Measurements from ENCODE around the gene UNC13A.

Gene UNC13A

DNA sequence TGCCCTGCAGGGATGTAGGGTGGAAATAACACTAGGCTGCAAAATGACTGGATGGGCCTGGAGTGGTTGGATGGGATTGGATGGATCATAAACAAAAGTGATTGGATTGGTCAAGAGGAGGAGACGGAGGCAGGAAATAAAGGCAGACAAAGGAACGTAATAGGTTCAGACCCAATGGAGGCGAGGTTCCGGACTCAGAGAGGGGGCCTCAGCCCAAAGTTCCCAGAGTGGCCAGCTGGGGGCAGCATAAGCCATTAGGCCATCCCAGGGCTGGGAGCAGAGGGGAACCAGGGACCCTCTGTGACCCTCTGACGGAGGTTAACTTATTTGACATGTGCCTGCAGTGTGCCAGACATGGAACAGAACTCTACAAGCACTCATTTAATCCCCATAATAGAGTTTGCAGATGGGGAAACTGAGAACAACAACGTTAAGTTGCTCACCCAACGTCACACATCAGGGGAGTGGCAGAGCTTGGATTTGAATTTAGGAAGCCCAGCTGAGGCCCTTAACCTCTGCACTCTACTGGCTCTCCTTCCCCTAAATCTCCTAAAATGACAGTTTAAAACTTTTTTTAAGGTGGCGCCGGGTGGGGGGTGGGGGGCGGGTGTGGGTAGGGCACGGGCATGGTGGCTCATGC is 15.8 kb upstream of the UNC13A start:
- no peak for TF ChIP-seq ZFX (IDR thresholded peaks at IDR 0.05; ENCODE audit: borderline replicate concordance)
- TF ChIP-seq, protein P1, sequence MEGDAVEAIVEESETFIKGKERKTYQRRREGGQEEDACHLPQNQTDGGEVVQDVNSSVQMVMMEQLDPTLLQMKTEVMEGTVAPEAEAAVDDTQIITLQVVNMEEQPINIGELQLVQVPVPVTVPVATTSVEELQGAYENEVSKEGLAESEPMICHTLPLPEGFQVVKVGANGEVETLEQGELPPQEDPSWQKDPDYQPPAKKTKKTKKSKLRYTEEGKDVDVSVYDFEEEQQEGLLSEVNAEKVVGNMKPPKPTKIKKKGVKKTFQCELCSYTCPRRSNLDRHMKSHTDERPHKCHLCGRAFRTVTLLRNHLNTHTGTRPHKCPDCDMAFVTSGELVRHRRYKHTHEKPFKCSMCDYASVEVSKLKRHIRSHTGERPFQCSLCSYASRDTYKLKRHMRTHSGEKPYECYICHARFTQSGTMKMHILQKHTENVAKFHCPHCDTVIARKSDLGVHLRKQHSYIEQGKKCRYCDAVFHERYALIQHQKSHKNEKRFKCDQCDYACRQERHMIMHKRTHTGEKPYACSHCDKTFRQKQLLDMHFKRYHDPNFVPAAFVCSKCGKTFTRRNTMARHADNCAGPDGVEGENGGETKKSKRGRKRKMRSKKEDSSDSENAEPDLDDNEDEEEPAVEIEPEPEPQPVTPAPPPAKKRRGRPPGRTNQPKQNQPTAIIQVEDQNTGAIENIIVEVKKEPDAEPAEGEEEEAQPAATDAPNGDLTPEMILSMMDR (IDR thresholded peaks at IDR 0.05), result peak; percentile 81
- H3K27ac ChIP-seq, result no peak overlapping the region

DNA sequence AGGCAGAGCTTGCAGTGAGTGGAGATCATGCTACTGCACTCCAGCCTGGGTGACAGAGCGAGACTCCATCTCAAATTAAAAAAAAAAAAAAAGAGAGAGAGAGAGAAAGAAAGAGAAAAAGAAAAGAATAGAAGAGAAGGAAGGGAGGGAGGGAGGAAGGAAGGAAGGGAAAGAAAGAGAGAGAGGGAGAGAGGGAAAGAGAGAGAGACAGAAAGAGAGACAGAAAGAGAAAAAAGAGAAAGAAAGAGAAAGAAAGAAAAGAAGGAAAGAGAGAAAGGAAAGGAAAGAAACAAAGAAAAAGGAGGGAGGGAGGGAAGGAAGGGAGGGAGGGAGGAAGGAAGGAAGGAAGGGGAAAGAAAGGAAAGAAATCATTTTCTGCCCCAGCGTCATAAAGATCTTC is 7.0 kb upstream of the UNC13A start:
- no peak overlapping the region for H3K27ac ChIP-seq
- TF ChIP-seq, protein P1 (IDR thresholded peaks at IDR 0.05), result no peak
- TF ChIP-seq ZFX (IDR thresholded peaks at IDR 0.05; ENCODE audit: borderline replicate concordance), result no peak

- TF ChIP-seq, protein P1 (IDR thresholded peaks at IDR 0.05), result no peak
- TF ChIP-seq ZFX (IDR thresholded peaks at IDR 0.05; ENCODE audit: borderline replicate concordance), result no peak
- H3K27ac ChIP-seq, result no peak overlapping the region
Observed at GRCh38 chr19:17692566-17692965, 4.4 kb upstream of the UNC13A start.

DNA sequence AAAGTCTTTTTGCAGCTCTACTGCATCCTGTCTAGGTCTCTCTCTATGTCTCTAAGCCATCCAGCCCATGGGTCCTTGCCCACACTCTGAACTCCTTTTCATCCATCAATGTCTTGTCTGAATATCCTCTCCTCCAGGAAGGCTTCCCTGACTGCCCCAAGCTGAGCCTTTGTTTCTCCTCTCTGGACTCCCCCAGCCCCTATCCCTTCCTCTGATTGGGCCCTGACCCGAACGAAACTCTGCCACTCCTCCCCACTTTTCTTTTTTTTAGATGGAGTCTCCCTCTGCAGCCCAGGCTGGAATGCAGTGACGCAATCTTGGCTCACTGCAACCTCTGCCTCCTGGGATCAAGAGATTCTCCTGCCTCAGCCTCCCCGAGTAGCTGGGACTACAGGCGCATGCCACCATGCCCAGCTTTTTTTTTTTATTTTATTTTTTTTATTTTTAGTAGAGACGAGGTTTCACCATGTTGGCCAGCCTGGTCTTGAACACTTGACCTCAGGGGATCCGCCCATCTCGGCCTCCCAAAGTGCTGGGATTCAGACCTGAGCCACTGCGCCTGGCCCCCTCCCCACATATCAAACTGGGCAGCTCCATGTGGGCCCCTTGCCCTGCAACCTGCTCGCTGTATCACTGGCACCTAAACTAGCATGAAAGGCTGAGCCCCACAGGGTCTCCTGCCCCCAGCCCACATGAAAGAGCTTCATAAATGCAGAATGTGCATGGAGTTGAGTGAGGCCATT is 870 bp upstream of the UNC13A start:
- TF ChIP-seq, protein P1 (IDR thresholded peaks at IDR 0.05), result no peak
- no peak for TF ChIP-seq ZFX (IDR thresholded peaks at IDR 0.05; ENCODE audit: borderline replicate concordance)
- H3K27ac ChIP-seq, result peak overlapping the region; percentile 85

GRCh38 chr19:17687141-17687856 is 855 bp downstream of the UNC13A start:
- TF ChIP-seq, protein P1 (IDR thresholded peaks at IDR 0.05), result no peak
- no peak for TF ChIP-seq ZFX (IDR thresholded peaks at IDR 0.05; ENCODE audit: borderline replicate concordance)
- peak overlapping the region; percentile 85 for H3K27ac ChIP-seq

- H3K27ac ChIP-seq, result peak overlapping the region; percentile 85
- TF ChIP-seq, protein P1 (IDR thresholded peaks at IDR 0.05), result no peak
- no peak for TF ChIP-seq ZFX (IDR thresholded peaks at IDR 0.05; ENCODE audit: borderline replicate concordance)
Observed at GRCh38 chr19:17686592-17687024, 1.5 kb downstream of the UNC13A start.

Data from 22Rv1 (cell line).